GM23338 (cell line): ENCODE measurements around the gene RECQL5.

ENCODE experiments used
- CREB1 ChIP-seq: fragments of 250-450 bp; sonication (Bioruptor Pico); IDR thresholded peaks from 2 replicates; pipeline ENCODE4 v1.5.0; 2020; ENCODE audit warnings: low read depth, mild to moderate bottlenecking, moderate library complexity
- EZH2 ChIP-seq: fragments of 200-600 bp; sonication (generic); IDR thresholded peaks from one replicate; pipeline ENCODE4 v1.8.0; 2017; ENCODE audit warnings: antibody characterized with exemption, mild to moderate bottlenecking, low read depth; ENCODE audit not compliant: unreplicated experiment
- NANOG ChIP-seq: IDR thresholded peaks from 2 replicates; pipeline ENCODE4 v1.6.1; 2016; ENCODE audit warnings: antibody characterized with exemption, borderline replicate concordance
- POLR2AphosphoS5 ChIP-seq: IDR thresholded peaks from 2 replicates; pipeline ENCODE4 v1.6.1; 2016; ENCODE audit warnings: antibody characterized with exemption, low read depth
- REST ChIP-seq: IDR thresholded peaks from one replicate; pipeline ENCODE4 v1.6.1; 2018; ENCODE audit warnings: antibody characterized with exemption; ENCODE audit not compliant: unreplicated experiment
- STAT1 ChIP-seq: IDR thresholded peaks from one replicate; pipeline ENCODE4 v1.6.1; 2016; ENCODE audit warnings: antibody characterized with exemption; ENCODE audit not compliant: unreplicated experiment
- ZNF114 ChIP-seq: fragments of 250-450 bp; sonication (Bioruptor Pico); IDR thresholded peaks from 2 replicates; pipeline ENCODE4 v1.5.0; 2020; ENCODE audit warnings: mild to moderate bottlenecking, moderate library complexity
- ZNF331 ChIP-seq: fragments of 250-450 bp; sonication (Bioruptor Pico); IDR thresholded peaks from 2 replicates; pipeline ENCODE4 v1.5.0; 2020; ENCODE audit warnings: low read depth, mild to moderate bottlenecking, moderate library complexity
- ZNF462 ChIP-seq: fragments of 250-450 bp; sonication (Bioruptor Pico); IDR thresholded peaks from 2 replicates; pipeline ENCODE4 v1.5.0; 2020; ENCODE audit warnings: mild to moderate bottlenecking, moderate library complexity
- TF ChIP-seq, protein P1 (sequence below), 2 experiments: fragments of 200-600 bp in 1 of 2; sonication (generic) in 1 of 2; conservative IDR thresholded peaks; 2 replicates each; pipeline versions ENCODE4 v1.5.1 to v1.6.1; 2016 to 2017; ENCODE audit warnings: antibody characterized with exemption in 2 of 2, low read depth in 2 of 2, mild to moderate bottlenecking in 2 of 2, moderate library complexity in 1 of 2

- TF ChIP-seq, protein P1, sequence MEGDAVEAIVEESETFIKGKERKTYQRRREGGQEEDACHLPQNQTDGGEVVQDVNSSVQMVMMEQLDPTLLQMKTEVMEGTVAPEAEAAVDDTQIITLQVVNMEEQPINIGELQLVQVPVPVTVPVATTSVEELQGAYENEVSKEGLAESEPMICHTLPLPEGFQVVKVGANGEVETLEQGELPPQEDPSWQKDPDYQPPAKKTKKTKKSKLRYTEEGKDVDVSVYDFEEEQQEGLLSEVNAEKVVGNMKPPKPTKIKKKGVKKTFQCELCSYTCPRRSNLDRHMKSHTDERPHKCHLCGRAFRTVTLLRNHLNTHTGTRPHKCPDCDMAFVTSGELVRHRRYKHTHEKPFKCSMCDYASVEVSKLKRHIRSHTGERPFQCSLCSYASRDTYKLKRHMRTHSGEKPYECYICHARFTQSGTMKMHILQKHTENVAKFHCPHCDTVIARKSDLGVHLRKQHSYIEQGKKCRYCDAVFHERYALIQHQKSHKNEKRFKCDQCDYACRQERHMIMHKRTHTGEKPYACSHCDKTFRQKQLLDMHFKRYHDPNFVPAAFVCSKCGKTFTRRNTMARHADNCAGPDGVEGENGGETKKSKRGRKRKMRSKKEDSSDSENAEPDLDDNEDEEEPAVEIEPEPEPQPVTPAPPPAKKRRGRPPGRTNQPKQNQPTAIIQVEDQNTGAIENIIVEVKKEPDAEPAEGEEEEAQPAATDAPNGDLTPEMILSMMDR (conservative IDR thresholded peaks at IDR 0.05; ENCODE audit: low read depth in 2 of 2), result no peak
- no peak for TF ChIP-seq NANOG
- TF ChIP-seq ZNF114 (CRISPR knock-in tag), result no peak
- TF ChIP-seq POLR2AphosphoS5, result no peak
- no peak for TF ChIP-seq ZNF462
- no peak for TF ChIP-seq EZH2
- TF ChIP-seq CREB1 (CRISPR knock-in tag), result no peak
- TF ChIP-seq STAT1, result no peak
- TF ChIP-seq ZNF331, result no peak
- TF ChIP-seq REST, result no peak
Observed at GRCh38 chr17:75622771-75623273, 44.1 kb downstream of the RECQL5 start.
